Measurements from ENCODE around the gene METTL26. TPM values are rescaled to one million over a fixed set of nuclear protein-coding genes. Genes with fewer than 3 reads are reported as not detected.
A peak's percentile ranks its signal among the peaks of the same experiment; 100 is the strongest.

Gene METTL26
- total and polyA plus RNA-seq, 9 of the 15 experiments (the other 6 are each of a cell fraction or from before 2014, with no cell fraction given) = 7.3 to 262 (median 80.9) TPM

GRCh38 chr16:593406-593805, 42.7 kb downstream of the METTL26 start:
- no peak for TF ChIP-seq SIX5 (IDR thresholded peaks at IDR 0.05; ENCODE audit: borderline replicate concordance in 1 of 2, insufficient read depth in 1 of 2, low read depth in 1 of 2, low read length in 2 of 2)
- TF ChIP-seq ILF3 (IDR thresholded peaks at IDR 0.05; ENCODE audit: borderline replicate concordance) = no peak
- no peak for TF ChIP-seq ZNF707 (CRISPR knock-in tag; conservative IDR thresholded peaks at IDR 0.05)
- no peak for TF ChIP-seq NKRF (IDR thresholded peaks at IDR 0.05; ENCODE audit: borderline replicate concordance)
- TF ChIP-seq CAMTA2 (CRISPR knock-in tag; conservative IDR thresholded peaks at IDR 0.05) = no peak
- no peak for TF ChIP-seq NFATC3 (IDR thresholded peaks at IDR 0.05)
- TF ChIP-seq TARDBP (IDR thresholded peaks at IDR 0.05) = no peak
- TF ChIP-seq RNF2 (IDR thresholded peaks at IDR 0.05) = no peak
- no peak for TF ChIP-seq NFIC (IDR thresholded peaks at IDR 0.05)
- TF ChIP-seq ZNF584 (CRISPR knock-in tag; IDR thresholded peaks at IDR 0.05; ENCODE audit: low read depth) = no peak
- no peak for TF ChIP-seq ZNF224 (CRISPR knock-in tag; IDR thresholded peaks at IDR 0.05)
- TF ChIP-seq, protein P1, sequence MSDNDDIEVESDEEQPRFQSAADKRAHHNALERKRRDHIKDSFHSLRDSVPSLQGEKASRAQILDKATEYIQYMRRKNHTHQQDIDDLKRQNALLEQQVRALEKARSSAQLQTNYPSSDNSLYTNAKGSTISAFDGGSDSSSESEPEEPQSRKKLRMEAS (CRISPR knock-in tag; IDR thresholded peaks at IDR 0.05) = no peak
- Histone ChIP-seq H3K27ac (ENCODE audit: extremely low read depth, low read depth, low read length) (no peak overlapping the region), H3K9me1 (ENCODE audit: control insufficient read depth, insufficient read depth, low read length) (peaks cover 7% of the 10 kb centered on the region), H3K79me2 (ENCODE audit: control insufficient read depth, insufficient read depth, low read length) (peaks cover 72% of the 10 kb centered on the region), H3K27me3 (ENCODE audit: control insufficient read depth in 2 of 2, insufficient read depth in 2 of 2, low read length in 2 of 2) (no peaks in the 10 kb centered on the region), H3K4me3 (no peak overlapping the region), H4K20me1 (replicated peaks; ENCODE audit: control insufficient read depth, insufficient read depth, low read length) (peaks cover 16% of the 10 kb centered on the region), H3K9me3 (replicated peaks; ENCODE audit: control insufficient read depth, insufficient read depth, low read depth, low read length) (no peaks in the 10 kb centered on the region), H3K4me2 (ENCODE audit: insufficient read depth, low read length) (no peak overlapping the region), H3K4me1 (replicated peaks in 1 of 2; ENCODE audit: control insufficient read depth in 2 of 2, insufficient read depth in 2 of 2, low read length in 2 of 2) (peaks cover 9 to 52% of the 10 kb centered on the region in 2 experiments; a peak in 4 of 5 replicates), H3K36me3 (ENCODE audit: control insufficient read depth, insufficient read depth, low read length) (peaks cover 30% of the 10 kb centered on the region; the same call in 2 of the 3 replicates), H3K9ac (ENCODE audit: insufficient read depth in 1 of 2, low read depth in 2 of 2, low read length in 2 of 2) (peak overlapping the region in 1 of 2 experiments; percentile 82; a peak in 2 of 4 replicates), H2AFZ (ENCODE audit: low read depth, low read length) (no peak overlapping the region)
- WGBS (ENCODE audit: insufficient coverage, low coverage, missing lambda C conversion rate) = 74% methylated on average over 7 of the region's 9 CpGs
- ATAC-seq (no peak), DNase-seq (ENCODE audit: extremely low read depth in 1 of 4, low spot score in 3 of 4) (no peak), FAIRE-seq (no peak)
- in situ Hi-C loops (cut with MboI) (no loop called here), intact Hi-C loops (cut with micrococcal nuclease) (no loop called here)
- BruUV-seq (replicated peaks) = no TSS peak
- ChIA-PET POLR2A (interaction anchor here (0.6 to 1.6 kb wide), 5 partner anchors 9 to 43 kb away, joined by 3 to 6 read pairs (median 4); partner anchors contain the start of gene METTL26), CTCF (ENCODE audit: low intra/inter-chr PET ratio) (no interaction called here)
